ENCODE results near the gene PMPCA.

Gene PMPCA

GRCh38 chr9:136374183-136374575, 36.3 kb upstream of the PMPCA start:
- no peak for DNase-seq

- no peak for DNase-seq
These were observed 35.4 kb upstream of the PMPCA start for GRCh38 chr9:136375096-136375495.

GRCh38 chr9:136376457-136376856, 34.0 kb upstream of the PMPCA start:
- no peak for DNase-seq

DNA sequence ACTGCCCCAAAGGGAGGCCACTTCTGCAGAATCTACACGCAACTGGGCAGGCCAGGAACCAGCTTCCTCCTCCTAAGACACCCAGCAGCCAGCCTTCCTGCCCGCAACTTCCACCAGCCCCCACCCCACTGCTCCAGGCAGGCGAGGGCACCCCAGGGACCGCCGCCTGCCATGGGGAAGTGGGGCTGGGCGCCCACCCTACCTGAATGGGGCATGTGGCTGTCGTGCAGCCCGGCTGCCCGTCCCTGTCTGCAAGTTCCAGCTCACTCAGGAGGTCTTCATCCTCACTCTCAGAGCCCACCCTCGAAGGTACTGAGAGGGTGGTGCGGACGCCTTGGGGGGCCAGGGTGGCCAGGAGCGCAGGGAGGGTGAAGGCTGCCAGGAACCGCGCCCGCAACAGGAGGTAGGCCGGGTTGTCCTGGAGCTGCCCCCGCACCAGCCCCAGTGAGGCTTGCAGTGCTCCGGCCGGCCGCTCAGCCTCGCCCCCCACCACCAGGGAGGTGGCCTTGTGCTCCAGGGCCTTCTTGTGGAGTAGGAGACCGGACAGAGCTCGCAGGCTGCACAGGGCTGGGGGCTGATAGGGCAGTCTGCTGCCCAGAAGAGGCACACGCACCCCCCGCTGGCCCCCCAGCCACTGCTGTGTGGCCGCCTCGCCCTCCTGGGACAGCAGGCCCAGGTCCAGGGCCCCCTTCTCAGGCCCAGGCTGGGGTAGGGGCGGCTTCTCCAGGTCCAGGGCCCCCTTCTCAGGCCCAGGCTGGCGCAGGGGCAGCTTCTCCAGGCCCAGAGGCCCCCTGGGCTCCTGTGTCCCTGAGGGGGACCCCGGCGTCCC, 32.9 kb upstream of the PMPCA start:
- DNase-seq = no peak

GRCh38 chr9:136378170-136379002, 32.1 kb upstream of the PMPCA start:
- DNase-seq = no peak

DNA sequence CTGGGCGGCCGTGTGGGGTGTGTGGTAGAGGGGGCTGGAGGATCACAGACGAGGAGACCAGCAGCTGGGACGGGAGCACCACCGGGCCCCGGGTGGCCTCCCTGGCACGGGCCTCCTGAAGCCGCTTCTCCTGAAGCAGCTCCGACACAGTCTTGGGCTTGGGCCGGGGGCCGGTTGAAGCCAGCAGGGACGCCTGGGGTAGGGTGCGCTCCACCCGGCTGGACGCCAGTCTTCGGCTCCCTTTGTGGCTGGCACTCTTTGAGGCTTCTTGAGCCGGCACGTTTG, 31.5 kb upstream of the PMPCA start:
- no peak for DNase-seq

DNA sequence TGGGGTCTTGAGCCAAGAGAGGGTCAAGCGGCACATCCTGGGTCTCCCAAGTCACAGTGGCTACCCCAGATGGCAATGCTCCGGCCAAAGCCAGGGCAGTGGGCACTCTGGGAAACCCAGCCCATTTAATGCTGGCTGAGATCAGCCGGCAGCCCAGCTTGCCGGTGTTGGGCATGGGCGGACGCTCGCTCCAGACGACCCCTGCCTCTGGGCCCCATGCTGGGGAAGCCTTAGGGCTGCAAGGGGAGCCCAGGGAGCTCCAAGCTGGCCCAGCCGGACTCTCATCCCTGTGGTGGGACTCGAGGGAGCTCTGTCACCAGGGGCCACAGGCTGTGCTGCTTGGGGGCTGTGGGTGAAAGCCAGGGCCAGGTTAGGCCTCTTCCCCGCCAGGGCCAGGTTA, 31.1 kb upstream of the PMPCA start:
- DNase-seq = no peak

DNA sequence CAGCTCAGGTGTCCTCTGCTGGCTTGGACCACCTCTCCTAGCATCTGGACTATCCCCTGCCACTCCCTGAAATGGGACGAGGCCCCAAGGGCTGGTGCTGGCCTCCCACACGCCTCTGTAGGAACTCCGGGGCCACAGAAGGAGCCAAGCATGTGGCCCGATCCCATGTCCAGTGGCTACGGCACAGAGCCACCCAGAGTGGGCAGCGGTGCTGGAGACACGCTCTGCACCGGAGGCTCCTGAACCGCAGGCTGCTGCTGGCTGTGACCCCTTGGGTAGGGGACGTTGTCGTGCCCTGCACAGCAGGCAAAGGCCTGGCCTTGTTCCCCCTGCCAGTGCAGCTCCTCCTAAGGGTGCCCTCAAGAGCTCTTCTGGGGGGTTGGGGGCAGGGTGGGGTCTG, 30.6 kb upstream of the PMPCA start:
- DNase-seq = no peak

DNA sequence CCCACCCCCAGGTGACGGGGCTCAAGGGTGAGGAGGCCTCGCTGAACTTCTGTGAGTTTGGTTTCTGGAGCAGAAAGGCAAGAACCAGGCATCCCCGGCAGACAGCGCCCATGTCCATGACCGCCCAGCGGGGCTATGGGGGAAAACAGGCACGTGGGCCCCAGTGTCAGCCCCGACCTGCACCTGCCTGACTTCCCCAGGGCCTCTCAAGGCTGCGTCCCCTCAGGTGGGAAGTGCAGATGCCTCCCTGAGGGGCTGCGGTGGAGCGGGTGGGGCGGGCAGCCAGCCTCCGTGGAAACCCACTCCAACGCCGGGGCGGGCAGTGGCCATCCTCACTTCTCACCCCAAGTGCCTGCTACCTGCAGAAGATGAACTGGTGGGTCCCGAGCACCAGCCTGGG, 30.1 kb upstream of the PMPCA start:
- DNase-seq = no peak

- DNase-seq = no peak
These were observed 29.1 kb upstream of the PMPCA start for GRCh38 chr9:136381311-136381710.

DNA sequence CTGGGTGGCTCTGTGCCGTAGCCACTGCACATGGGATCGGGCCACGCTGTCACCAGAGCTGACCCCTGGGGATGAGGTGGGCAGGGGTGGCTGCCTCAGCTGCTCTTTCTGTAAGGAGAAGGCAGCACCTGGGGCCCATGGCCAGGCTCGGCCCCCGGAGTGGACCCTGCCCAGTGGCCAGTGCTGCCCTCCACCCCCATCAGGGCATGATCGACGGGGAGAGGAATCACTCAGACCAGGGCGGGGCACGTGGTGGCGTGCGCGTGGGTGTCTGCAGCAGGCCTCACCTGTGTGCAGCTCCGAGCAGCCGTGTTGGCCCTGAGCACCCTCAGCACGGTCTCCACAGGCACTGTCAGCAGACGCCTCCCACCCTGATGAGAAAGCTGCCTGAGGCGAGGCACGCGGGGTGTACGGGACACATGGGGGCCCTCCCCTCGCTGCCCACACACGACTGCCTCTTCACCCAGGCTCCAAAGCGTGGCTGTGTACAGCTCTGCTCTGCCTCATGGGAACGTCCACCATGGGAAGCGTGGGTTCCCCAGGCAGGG, 28.4 kb upstream of the PMPCA start:
- DNase-seq = no peak

- DNase-seq = no peak
These were observed 27.0 kb upstream of the PMPCA start for GRCh38 chr9:136383436-136383835.

DNA sequence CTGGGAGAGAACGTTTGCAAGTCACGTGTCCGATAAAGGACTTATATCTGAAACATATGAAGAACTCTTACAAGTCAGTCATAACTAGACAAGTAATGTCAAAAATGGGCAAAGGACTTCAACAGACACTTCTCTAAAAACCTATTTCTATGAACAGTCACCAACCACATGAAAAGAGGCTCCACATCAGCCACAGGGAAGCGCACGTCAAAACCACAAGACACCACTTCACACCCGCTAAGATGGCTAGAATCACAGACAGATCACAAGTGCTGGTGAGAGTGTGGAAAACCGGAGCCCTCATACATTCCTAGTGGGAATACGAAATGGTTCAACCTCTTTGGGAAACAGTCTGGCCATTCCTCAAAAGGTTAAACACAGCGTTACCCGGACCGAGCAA, 25.4 kb upstream of the PMPCA start:
- DNase-seq = no peak

- DNase-seq = no peak
These were observed 24.4 kb upstream of the PMPCA start for GRCh38 chr9:136386018-136386417.

GRCh38 chr9:136387217-136387616, 23.2 kb upstream of the PMPCA start:
- DNase-seq = no peak

DNA sequence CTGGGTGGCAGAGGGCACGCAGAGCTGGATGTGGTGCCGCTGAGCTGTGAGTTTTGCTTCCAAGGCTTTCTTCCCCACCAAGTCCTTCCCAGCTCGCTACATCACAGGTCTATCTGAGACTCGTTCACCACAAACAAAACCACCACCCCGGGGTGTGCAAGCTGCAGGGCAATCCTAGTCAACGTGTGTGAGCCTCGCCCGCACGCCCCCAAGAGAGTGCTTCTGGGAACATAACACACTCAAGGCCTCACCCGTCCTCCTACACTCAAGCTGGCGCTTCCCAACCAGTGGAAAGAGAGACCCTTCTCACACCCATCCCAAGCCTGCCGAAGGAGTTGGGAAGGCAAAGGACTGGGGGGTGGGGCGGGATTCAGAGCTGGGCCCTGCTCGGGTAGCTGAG, 21.1 kb upstream of the PMPCA start:
- no peak for DNase-seq

GRCh38 chr9:136391737-136392537, 18.5 kb upstream of the PMPCA start:
- no peak for DNase-seq

DNA sequence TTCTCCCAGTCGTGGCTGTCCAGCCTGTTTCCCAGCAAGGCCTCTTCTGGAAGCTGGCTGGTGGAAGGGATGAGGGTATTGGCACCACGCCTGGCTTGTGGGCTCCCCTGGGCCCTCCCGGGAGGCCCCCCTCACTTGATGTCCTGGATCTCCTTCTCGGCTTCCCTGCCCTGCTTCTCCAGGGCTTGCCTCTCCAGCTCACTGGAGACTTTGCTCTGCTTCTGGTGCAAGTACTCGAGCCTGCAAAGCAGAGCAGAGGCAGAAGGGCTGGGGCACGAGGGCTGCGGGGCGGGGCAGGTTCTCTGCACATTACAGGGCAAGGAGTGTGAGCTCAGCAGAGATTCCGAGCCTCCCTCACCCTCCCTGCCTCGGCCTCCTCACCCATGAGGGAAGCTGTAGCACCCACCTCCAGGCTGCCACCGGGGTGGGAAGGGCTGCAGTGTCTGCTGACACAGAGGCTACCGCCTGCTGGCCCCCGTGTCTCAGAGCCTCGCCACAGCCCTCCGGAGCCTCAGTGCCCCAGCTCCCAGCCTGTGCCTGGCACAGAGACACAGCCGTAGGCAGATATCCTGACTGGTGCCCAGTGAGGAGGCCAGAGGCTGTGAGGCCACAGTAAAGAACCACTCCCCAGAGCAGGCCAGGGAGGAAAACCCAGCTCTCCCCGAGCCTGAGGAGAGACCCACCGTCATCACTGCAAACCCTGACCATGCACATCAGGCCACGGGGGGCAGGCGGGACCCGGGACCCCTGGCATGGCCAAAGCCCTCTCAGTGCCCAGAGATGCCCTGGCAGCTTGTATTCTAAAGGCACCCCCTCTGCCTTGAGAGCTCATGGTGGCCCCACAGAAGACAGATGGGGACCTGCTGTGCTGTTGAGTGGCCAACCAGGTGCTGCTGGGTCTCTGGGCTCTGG, 17.7 kb upstream of the PMPCA start:
- no peak for DNase-seq

GRCh38 chr9:136393531-136393930, 16.9 kb upstream of the PMPCA start:
- no peak for DNase-seq

- DNase-seq = no peak
These were observed 16.0 kb upstream of the PMPCA start for GRCh38 chr9:136394312-136395019.

DNA sequence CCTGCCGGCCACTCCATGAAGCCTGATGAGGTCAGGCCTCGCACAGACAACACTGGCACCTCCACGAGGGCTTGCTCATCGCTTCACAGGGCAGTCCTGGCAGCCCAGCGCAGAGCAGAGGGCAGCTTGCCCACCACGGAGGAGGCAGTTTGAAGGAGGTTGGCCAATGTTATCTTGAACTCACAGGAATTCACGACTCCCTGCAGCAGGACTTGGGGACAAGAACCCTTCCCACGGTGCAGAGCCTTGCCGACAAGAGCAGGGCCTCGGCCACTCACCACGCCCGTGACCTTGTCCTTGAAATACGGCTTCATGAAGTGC, 15.5 kb upstream of the PMPCA start:
- no peak for DNase-seq
